HG03280 (cell line): ENCODE results near the gene PRICKLE3.
A peak's percentile ranks its signal among the peaks of the same experiment; 100 is the strongest.

Source experiments
- ATAC-seq: cut with Tn5 transposase; IDR thresholded peaks from one replicate; pipeline ENCODE4 v1.9.1; 2021; ENCODE audit warnings: mild to moderate bottlenecking, moderate library complexity; ENCODE audit not compliant: unreplicated experiment

The PRICKLE3 gene

DNA sequence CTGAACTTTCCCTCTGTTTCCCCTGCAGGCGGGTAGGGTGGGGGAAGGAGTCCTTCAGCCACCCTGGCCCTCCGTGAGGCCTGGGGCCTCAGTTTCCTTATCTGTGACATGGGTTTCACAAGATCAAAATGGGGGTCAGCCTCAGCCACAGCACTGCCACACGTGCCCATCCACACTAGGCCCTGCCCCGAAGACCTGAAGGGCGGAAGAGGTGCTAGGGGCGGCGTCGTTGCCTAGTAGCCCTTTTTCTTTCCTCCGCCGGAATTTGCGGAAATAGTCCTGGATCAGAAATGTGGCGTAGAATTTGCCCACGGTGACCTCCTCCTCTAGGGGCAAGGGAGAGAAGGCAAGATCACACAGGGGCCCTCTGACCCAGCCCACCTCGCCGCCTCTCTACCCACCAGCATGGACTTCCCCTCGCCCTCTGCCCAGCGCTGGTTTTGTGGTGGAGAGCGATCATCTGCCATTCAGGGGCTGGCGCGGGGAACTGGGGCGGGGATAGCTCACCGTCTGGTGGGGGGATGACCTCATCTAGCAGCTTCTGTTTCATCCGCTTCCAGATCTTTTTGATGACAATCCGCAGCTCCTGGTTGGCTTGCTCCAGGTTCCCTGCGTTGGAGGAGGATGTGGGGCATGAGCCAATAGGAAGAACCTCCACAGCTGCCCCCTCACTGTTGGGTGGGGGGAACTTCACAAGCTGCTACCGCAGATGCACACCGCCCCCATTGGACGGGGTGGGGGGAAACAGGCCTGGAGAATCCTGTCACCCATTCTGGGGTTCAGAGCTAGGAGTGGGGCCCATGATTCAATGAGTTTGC, 23.5 kb upstream of the PRICKLE3 start:
- no peak for ATAC-seq

DNA sequence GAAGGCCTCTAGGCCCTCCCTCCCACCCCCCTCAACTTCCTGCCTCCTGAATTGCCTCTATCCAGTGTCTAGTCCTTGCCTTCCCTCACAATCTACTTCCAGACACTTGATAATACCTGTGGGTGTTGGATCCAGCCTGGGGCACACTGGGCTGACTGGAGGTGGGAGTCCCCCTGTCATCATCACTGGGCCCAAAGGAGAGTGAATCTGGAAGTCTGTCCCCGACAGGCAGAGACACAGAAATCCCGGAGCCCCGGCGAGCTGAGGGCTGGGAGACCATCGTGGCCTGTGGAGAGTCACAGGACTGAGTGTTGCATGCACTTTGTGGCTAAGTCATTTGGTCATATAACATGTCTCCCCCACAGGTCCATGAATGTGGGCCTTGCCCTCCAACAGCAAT, 22.2 kb upstream of the PRICKLE3 start:
- no peak for ATAC-seq

DNA sequence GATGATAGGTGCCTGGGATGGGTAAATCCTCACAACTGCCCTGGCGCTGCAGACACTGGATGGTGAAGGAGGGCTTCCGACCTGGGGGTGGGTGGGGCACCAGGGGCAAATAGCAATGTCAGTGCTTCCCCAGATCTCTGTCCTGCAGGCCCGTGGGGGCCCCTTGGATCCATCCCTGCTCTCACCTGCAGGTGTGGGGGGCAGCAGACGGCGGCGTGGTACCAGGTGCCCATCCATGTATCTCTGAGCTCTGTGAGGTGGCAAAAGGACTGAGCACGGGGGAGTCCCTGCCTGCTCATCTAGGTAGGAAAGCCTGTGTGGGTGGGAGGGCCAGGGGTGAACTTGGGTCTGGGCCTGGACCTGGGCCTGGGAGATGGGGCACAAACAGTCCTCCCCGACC, 20.4 kb upstream of the PRICKLE3 start:
- ATAC-seq: no peak

DNA sequence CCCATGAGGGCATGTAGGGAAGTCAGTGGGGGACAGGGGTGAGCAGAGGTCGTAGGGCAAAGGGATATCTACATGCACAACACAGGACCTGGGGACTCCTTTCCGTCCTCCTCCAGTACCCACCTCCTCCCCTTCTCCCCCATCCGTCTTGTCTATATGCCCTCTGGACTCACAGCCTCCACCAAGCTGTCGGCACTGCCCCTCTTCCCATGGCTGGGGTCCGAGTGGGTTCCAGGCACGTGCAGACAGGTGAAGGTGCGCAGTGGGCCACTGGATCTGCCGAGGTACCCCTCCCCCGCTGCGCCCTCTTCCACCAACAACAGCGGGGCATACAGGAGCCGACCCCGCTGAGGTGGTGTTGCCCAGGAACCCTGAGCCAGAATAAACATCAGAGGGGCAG, 19.3 kb upstream of the PRICKLE3 start:
- ATAC-seq: no peak

DNA sequence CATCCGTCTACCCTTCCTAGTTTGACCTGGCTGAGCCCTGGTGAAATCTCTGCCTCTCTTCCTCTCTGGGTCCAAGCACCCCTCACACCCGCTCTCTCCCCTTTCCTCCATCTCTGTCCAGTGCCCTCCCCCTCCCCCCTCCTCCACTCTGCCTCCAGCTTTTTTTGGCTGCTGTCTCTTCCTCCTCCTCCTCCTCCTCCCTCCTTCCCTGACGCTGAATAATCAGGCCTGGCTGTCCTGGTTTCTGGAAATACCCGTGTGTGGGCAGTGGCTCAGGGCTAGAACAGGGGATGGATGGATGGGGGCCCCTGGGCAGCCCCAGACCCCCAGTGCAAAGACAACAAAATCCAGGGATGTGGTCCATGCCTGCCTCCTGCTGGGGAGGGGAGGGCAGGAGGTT, 18.5 kb upstream of the PRICKLE3 start:
- no peak for ATAC-seq

DNA sequence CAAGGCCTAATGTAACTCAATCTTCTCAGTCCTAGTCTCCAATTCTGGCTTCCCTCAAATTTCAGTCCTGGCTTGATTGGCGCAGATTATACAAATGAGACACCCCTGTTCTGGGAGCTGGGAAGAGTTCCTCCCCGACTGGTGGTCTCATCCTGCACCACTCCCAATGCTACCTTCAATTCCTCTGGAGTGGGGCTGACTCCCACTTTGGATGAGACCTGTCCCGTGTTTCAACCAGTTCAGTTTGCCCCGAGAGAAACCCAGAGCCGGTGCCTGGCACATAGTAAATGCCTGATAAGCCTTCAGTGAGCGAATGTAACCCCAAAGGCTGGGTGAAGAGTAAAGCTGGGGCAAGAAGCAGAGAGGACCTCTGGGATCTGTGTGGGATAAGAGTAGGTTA, 17.8 kb upstream of the PRICKLE3 start:
- no peak for ATAC-seq

DNA sequence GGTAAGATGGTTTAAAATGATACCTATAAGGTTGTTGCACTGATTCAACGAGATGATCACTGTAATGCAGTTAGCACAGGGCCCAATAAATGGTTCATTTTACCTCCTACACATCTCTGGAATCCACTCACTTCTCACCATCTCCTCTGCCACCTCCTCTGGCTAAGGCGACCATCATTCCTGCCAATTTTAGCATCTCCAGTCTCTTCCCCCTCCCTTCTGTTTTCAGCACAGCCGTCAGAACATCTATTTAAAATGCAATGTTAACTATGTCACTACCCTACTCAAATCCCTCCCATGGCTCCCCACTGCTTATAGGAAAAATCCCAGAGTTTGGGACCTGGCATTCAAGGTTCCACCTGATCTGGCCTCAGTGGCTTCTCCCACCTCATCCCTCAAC, 17.4 kb upstream of the PRICKLE3 start:
- ATAC-seq: no peak

DNA sequence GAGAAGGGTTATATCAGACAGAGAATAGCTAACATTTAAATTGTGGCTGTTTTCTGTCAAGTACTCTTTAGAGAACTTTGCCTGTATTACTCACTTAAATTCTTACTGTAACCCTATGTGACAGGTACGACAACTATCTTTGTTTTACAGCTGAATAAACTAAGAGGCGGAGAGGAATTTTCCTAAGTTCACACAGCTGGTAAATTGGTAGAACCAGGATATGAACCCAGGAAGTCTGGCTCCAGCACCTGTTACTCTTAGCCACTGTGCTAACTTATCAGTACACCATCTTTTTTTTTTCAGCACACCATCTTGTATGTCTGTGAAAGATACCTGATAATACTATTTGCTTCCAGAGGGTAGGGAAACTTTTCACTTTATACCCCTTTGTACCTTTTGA, 15.8 kb upstream of the PRICKLE3 start:
- no peak for ATAC-seq

DNA sequence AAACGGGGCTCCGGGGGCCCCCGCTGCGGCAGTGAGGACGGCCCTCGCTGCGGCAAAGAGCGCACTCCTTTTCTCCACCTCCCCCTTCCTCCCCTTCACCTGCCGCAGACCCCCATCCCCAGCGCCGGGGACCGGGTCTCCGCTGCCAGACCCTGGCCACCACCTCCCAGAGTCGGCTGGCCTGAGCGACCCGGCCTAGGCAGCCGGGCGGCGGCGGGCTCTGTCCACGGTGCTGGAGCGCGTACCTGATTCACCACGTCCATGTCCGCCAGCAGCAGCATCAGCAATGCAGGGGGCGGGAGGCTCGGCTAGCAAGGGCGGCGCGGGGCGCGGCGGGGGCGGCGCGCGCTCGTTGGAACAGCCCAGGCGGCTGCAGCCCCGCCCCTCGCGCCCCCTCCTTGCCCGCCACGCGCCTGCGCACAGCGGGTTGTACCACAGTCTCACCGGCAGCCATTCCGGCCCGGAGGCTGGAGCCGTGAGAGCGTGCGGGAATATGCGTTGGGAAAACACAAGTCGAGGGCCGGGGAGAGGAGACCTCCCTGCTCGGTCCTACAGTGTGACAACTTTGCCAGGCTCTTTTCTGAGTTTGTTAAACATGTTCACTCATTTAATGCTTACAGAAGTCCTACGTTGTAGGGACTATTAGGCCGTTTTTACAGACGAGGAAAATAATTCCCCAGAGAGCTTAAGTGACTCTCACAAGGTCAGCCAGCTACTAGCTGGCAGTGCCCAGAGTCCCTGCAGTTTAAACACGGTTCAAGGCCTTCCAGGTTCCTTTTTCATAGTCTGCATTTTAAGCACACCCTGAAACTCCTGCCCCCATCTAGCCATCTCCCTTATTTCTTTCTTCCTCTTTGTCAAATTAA, 14.0 kb upstream of the PRICKLE3 start, which contains the start of gene SYP:
Gene SYP (minus strand): TSS at position 288 of the 866 bp plus-strand sequence. CDS start 7 bp downstream, at position 281.
- ATAC-seq: peak; percentile 96

DNA sequence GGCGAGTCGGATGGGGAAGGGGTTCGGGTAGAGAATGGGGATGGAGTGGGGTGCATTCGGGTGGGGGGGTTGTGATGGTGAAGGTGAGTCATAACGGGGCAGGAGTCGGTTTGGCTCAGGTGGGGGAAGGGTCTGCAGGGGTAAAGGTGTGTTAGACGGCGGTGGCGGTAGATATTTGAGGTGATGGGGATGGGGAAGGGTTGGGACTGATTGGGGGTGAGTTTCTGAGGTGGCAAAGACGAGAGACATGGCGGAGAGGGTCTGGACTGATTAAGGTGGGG, 13.1 kb upstream of the PRICKLE3 start:
- ATAC-seq: no peak

DNA sequence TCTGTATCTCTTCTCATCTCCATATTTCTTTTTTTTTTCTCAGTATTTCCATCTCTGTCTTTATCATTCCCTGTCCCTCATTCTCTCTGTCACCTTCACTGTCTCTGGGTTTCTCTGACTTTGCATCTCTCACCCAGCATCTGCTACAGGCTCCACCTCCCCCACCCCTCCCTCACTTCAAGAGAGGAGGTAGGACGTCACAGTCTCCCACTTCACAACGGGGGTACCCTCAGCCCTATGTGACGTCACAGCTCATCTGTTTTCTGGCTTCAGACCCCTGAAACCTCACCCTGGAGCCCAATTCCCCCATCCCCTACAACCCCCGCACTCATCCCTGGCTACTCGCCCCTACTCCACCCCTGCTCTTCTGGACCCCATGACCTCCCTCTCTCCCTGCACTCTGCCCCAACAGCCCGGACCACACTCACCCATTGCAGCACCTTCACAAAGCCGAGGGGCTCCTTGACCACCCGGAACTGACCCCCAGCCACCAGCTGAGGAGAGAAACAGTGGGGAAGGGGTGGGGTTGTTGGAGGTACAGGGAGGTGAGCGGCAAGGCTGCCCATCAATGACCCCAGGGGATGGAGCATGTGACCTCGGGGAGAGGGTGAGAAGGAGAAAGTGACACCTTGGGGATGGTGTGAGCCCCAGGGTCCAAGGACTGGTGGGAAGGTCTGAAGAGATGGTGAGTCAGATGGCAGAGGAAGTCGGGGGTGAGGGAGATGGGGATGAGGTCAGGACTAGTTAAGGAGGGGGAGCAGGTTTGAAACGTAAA, 12.6 kb upstream of the PRICKLE3 start:
- ATAC-seq: no peak

DNA sequence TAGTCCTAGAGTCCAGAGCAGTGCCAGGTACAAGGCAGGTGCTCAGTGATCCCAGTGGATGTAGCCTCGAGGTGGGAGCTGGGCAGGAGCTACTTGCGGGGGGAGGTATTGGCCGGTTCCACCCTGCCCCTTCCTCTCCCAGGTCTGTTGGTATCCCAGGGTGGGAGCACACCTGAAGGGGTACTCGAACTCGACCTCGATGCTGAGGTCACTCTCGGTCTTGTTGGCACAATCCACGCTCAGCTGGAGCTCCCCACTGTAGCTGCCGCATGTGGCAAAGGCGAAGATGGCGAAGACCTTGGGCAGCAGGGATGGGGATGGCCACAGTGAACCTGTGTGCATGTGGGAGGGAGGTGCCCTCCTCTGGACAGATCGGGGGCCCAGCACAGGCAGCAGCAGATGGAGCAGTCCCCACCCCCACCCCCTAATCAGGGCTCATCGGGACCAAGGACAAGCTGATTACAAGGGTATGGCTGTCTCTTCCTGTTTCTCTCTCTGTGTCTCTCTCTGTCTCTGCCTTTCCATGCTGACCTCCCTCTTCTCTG, 11.4 kb upstream of the PRICKLE3 start:
- no peak for ATAC-seq

DNA sequence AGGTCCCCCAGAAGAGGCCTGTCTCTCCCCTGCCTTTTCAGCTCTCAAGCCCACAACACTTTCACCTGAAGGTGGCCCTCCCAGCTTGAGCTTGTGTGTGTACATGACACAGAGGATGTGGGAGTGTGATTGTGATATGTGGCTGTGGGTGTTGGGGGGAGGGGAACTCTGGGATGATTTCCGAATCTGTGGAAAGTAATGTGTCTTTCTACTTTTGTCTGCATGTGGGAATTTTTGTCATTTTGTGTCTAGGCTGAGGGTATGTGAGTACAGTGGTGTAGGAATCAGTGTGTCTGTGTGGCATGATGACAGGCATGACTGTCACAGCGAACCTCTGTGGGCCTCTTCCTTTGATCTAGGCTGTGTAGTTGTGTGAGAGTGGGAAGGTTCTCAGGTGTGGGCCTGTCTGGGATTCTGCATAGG, 7.4 kb upstream of the PRICKLE3 start:
- no peak for ATAC-seq

DNA sequence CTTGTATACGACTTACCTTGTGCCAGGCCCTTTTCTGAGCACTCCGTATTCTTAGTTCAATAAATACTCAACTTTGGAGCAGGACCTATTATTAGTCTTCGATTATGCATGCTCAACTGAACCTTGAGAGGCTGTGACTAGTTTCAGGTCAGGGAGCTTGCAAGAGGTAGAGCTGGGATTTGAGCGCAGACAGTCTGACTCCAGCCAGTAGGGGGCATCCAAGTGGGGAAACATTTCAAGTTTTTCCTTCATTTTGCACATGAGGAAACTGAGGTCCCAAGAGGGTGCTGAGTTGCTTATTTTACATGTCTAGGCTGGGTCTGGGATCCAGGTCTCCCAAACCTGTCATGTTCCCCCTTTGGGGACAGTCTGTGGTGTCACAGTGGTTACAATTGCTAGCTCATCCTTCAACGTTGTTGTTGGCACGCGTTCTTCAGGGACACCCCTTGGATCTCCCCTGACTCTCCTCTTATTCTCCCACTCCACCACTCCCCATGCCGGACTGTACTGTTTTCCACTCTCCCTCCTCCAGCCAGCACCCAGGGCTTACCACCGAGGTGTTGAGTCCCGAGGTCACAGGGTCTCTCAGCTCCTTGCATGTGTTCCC, 6.7 kb upstream of the PRICKLE3 start:
- no peak for ATAC-seq

DNA sequence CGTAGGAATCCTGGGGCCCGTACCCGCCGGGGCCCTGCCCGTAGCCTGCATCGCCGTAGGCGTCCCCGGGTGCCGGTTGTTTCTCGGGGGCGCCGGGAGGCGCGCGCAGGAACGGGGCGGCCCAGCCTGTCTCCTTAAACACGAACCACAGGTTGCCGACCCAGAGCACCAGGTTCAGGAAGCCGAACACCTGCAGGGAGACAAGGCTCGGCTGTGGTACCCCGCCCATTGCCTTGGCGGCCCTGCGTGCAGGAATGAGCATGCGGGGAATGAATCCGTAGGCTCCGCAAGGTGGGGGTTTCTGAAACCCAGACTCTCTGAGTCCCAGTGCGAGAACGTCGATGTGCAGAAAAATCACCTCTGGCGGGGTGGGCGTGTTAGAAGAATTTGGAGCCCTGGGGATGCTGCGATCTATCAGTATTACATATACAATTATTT, 5.4 kb upstream of the PRICKLE3 start:
- peak; percentile 11 for ATAC-seq

DNA sequence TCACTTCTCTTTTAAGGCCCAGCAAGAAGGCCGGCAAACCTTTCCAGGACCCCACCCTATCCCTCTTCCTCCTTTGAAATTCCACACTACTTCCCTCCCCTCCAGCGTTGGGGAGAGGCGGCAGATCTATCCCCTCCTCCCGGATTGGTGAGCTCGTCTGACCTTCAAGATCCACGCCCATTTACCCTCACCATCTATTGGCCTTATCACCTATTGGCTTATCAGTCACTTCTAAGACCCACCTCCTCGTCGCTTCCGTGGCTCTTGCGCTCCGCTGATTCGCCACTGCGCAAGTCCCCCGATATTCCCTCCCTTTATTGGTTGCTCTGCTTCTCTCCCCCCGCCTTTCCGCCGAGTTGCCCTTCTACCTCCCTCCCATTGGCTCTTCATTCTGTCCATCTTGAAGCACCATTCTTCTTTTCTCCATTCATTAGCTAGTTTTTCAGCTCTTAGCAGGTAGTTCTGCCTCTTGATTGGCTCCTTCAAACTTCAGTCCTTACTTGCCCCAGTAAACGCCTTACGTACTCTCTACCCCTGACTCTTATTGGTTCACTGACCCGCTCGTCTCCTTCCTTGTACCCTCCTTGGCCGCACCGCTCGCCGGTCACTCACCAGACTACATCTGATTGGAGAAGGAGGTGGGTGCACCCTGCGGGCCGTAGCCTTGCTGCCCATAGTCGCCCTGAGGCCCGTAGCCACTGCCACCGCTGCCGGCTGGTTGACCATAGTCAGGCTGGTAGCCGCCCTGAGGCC, 4.8 kb upstream of the PRICKLE3 start:
- ATAC-seq: peak; percentile 92

DNA sequence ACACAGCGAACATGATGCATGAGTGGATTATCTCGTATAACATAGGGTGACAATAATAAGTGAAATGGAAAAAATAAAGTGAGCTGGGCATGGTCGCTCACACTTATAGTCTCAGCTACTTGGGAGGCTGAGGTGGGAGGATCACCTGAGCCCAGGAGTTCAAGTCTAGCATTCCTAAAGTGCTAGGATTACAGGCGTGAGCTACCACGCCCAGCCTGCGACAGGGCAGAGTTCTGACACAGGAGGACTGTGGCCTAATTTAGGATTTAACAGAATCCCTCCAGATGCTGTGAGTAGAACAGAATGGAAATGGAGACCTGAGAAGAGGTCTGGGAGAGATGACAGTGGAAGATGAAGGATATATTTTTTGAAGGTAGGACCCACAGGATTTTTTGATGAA, 3.4 kb upstream of the PRICKLE3 start:
- no peak for ATAC-seq

DNA sequence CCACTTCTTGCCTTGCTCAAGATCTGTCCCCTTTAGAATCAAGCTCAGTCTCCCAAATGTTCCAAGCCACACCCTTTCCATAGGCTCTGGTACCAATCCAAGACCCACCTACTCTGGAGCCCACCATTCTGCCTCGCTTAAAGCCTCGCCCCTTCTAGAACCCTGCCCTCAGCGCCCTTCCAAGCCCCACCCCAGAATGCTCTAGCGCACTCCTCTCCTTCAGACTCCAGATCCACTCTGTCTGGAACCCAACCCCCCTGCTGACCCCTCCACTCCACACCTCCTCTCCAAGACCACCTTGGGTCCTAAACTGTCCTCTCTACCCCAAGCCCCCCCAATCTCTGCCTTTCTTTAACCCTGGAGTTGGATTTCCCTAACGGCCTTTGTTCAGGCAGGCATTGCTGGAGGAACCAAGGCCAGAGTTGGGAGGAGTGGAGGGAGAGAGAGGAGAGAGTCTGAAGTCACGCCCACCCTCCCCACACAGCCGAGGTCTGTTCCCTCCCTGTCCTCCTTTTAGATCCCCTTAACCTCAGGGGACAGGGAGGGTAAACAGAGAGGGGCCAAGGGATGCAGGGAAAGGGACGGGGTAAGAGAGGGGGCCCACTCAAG, 2.4 kb upstream of the PRICKLE3 start:
- ATAC-seq: no peak

DNA sequence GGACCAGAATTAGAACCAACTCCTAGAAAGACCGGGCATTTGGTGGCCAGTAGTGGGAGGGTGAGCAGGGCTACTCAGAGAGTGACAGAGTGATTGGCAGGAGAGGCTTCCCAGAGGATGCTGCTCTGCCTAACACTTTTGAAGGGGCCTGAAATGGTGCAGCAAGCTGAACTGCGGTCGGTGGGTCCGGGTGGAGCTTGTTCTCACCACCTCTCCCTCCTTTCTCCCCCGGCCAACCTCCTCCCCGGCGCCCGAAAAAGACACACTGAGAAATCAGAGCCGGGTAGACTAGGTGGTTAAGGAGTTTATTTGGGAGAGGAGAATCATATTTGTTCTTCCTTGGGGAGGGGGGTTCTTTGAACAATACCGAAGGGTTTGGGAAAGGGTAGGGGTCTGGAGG, 1.4 kb upstream of the PRICKLE3 start:
- no peak for ATAC-seq

DNA sequence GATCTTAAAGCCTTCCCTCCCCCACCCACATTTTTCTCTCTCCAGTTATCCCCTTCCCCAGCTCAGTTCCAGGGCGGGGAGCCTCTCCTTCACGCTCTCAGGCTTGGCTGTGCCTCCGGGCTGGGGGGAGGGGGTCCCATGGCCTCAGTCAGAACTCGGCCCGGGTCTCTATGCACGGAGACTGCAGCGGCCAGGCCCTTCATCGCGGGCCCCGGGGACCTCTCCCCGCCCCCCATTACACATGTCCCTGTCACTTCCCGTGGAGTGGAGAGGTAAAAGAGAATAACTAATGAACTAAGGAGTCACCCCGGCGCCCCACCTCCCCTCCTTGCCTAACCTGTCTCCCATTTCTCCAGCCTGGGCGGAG, 838 bp upstream of the PRICKLE3 start:
- ATAC-seq: no peak
